Measurements from ENCODE around the gene DEUP1.

Gene DEUP1

DNA sequence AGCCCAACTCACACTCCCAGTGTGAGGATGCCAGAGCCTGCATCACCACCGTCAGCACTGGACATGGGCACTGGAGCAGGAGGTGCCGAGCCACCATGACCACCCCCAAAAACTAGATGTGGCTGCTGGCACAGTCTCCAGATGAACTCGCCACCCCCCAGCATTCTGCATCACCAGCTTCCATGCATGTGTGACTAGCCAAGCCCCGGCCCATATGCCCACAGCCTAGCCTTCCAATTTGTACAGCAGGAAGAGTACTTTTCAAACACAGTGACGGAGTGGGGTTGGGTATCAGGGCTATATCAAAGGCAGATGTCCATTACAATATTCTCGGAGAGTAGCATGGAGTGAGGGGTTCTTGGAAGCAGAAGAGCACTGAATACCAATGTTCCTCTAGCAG is 149.7 kb downstream of the DEUP1 start:
- DNase-seq (ENCODE audit: low read depth in 2 of 2) = no peak

DNA sequence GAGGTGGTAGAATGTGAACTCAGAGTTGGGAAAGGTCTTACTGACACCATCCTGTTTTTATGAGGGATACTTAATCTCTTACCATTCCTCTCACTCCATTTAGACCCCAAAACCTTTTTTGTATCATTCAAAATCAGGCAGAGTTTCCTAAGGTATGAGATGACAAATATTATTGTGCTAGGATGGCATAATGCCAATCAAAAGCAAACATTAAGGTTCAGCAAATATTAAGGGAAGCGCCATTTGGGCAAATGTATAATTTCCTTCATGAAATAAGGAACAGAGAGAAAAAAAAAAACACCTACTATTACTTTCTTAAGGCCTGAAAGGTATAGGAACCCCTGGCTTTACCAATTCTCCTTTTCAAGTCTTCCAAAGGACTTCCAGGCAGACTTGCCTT is 150.2 kb downstream of the DEUP1 start:
- no peak for DNase-seq (ENCODE audit: low read depth in 2 of 2)

DNA sequence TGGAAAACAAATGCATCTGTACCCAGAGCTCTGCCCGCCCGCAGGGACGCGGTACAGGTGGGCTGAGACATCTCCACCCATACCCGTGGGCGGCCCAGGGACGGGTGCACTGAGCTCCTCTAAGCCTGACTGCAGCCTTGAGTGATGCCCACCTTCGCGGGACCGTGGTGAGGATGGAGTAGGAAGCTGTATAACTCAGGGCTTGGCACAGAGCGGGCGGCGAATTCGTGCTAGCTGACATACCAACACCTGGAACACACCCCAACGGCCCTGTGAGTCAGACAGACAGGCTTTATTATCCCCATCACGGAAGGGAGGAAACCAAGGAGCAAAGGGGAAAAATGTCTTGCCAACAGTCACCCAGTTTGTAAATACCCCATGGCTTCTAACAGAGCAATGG is 150.7 kb downstream of the DEUP1 start:
- DNase-seq (ENCODE audit: low read depth in 2 of 2) = no peak

DNA sequence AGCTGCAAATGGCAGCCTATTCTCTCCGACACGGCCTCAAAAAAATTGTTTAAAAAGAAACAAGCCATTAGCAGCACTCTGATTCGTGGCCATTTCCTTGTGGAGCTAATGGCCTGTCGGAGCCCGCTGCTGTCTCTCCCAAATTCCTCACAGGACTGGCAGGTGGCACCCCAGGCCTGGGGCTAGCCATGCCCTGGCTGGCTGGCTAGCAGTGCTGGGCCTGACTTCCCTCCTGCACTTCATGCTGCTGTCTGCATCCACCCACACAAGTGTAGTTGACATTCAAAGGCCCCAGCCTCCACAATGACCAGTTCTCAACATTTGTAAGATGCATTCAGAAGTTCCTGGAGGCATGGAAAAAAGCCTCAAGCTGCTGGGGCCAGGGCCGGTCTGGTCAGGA is 151.2 kb downstream of the DEUP1 start:
- DNase-seq (ENCODE audit: low read depth in 2 of 2) = no peak

DNA sequence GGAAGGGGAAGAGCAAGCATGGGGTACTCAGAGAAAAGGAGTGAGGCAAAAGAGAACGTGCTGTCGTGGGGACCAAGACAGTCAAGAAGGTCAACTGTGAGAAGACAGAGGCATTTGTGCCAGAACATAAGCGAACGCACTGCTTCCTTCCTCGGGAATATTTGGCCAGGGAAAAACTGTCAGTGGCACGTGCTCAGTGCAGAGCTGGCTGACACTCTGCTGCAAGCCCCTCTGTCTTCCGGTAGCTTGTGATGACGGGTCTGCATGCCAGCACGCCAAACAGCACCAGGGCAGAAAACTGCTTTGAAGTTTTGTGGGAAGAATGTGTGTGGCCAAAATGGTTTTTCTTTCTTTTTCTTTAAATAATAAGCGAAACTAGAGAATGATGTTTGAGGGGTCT is 152.0 kb downstream of the DEUP1 start:
- DNase-seq (ENCODE audit: low read depth in 2 of 2) = no peak

DNA sequence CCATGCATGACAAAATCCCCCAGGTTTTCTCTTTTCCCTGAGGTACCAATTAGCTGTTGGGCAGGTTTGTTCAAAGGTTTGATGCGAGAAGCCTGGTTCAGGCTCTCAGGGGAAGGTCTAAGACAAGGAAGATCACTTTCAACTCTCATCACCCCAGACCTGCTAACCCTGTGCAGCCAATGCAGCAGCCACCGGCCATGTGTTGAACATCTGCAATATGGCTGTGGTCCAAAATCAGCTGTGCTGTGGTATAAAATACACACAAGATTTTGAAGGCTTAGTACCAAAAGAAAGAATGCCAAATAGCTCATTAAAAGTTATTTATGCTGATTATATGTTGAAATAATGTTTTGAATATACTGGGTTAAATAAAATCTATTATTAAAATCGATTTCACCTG is 154.2 kb downstream of the DEUP1 start:
- no peak for DNase-seq (ENCODE audit: low read depth in 2 of 2)

DNA sequence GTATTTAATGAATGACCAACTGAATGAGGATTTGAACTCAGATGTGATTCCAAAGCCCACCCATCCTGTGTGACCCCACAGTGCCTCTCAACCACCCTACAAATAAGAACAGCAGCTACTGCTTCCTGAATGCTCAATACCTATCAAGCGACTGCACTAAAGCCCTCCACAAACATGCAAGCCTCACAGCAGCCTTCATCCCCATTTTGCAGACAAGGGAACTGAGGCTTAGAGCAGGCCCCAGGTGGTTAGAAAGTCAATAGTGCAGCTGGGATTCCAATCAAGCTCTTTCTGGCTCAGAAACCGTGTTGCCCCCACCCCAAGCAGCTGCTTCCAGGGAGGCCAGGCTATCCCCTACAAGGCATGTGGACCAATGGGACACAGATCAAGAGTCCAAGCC is 155.4 kb downstream of the DEUP1 start:
- no peak for DNase-seq (ENCODE audit: low read depth in 2 of 2)

DNA sequence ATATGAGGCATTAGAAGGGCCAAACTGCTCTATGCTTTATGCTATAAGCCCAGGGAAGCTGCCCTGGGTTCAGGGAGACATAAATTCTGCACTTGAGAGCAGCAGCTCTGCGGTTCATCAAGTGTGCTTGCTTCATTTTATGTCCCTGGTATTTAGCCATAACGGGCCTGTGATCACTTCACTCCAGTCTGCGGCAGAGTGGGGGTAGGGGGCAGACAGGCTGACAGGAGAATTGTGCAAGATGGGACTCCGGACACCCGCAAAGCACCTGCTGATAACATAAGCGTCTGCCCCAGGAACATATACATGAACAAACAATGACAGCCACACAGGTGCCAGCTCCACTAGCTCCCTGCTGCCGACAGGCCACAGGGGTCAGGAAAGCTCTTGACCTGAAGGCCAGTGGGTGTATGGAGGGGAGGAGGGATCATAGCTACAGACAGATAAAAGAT is 156.5 kb downstream of the DEUP1 start:
- DNase-seq (ENCODE audit: low read depth in 2 of 2) = no peak
